CD14-positive monocyte (primary cell): ENCODE results near the gene PLVAP. TPM values are rescaled to one million over a fixed set of nuclear protein-coding genes. Genes with fewer than 3 reads are reported as not detected.
A peak's percentile ranks its signal among the peaks of the same experiment; 100 is the strongest.

Experiments
- DNase-seq, 3 donors: peaks; one replicate each; pipeline ENCODE4 v3.0.0-alpha.2; 2011 to 2022
- H2AFZ ChIP-seq: 2 replicates; pipeline ENCODE4 v1.6.0; 2012; ENCODE audit warnings: mild to moderate bottlenecking, low read depth, low read length, inconsistent platforms; ENCODE audit not compliant: insufficient read depth, poor library complexity, severe bottlenecking
- H3K27ac ChIP-seq, 2 donors: 1 replicate in 1 of 2; 2 replicates in 1 of 2; pipeline ENCODE4 v1.5.1; 2012 to 2013; ENCODE audit warnings: low read length in 2 of 2, control low read depth in 1 of 2, inconsistent platforms in 1 of 2, low read depth in 1 of 2, mild to moderate bottlenecking in 1 of 2
- H3K27me3 ChIP-seq, 2 donors: one replicate each; pipeline versions ENCODE4 v1.6.0 to v1.6.1; 2011 to 2013; ENCODE audit warnings: low read length in 2 of 2; ENCODE audit not compliant: control insufficient read depth in 2 of 2, insufficient read depth in 2 of 2
- H3K36me3 ChIP-seq, 2 donors: replicated peaks in 1 of 2; 1 replicate in 1 of 2; 2 replicates in 1 of 2; pipeline versions ENCODE4 v1.5.1 to v1.6.1; 2012 to 2013; ENCODE audit warnings: low read length in 2 of 2, control low read depth in 1 of 2, inconsistent platforms in 1 of 2, mild to moderate bottlenecking in 1 of 2; ENCODE audit not compliant: insufficient read depth in 2 of 2, control insufficient read depth in 1 of 2
- H3K4me1 ChIP-seq, 2 donors: 1 replicate in 1 of 2; 2 replicates in 1 of 2; pipeline versions ENCODE4 v1.5.1 to v1.6.1; 2012 to 2013; ENCODE audit warnings: low read length in 2 of 2, control low read depth in 1 of 2, inconsistent platforms in 1 of 2, mild to moderate bottlenecking in 1 of 2, moderate library complexity in 1 of 2; ENCODE audit not compliant: insufficient read depth in 2 of 2, control insufficient read depth in 1 of 2
- H3K4me2 ChIP-seq: replicated peaks from 2 replicates; pipeline ENCODE3; 2012; ENCODE audit warnings: low read length, moderate library complexity, mild to moderate bottlenecking; ENCODE audit not compliant: poor library complexity, severe bottlenecking; ENCODE audit errors: extremely low read depth
- H3K4me3 ChIP-seq, 3 experiments: fragments of 200-600 bp in 1 of 3; sonication (generic) in 1 of 3; replicated peaks in 1 of 3; 1 replicate in 2 of 3; 2 replicates in 1 of 3; pipeline ENCODE4 v1.5.1; 2011 to 2013; ENCODE audit warnings: low read length in 3 of 3, mild to moderate bottlenecking in 3 of 3, control low read depth in 2 of 3, low read depth in 2 of 3, inconsistent platforms in 1 of 3, moderate library complexity in 1 of 3
- H3K79me2 ChIP-seq: 2 replicates; pipeline ENCODE4 v1.6.0; 2012; ENCODE audit warnings: mild to moderate bottlenecking, control low read depth, inconsistent platforms, low read length, moderate library complexity; ENCODE audit not compliant: insufficient read depth
- H3K9ac ChIP-seq: 2 replicates; pipeline ENCODE4 v1.6.0; 2017; ENCODE audit warnings: low read length, mild to moderate bottlenecking; ENCODE audit not compliant: insufficient read depth, poor library complexity, severe bottlenecking
- H3K9me3 ChIP-seq, 2 donors: replicated peaks in 1 of 2; 1 replicate in 1 of 2; 2 replicates in 1 of 2; pipeline versions ENCODE4 v1.5.1 to v1.6.1; 2012 to 2013; ENCODE audit warnings: low read length in 2 of 2, control low read depth in 1 of 2; ENCODE audit not compliant: control insufficient read depth in 1 of 2, insufficient read depth in 1 of 2
- H4K20me1 ChIP-seq: 2 replicates; pipeline ENCODE4 v1.6.0; 2012; ENCODE audit warnings: mild to moderate bottlenecking, low read length, control low read depth, moderate library complexity; ENCODE audit not compliant: insufficient read depth
- H3K27ac Mint-ChIP-seq, 7 donors: one replicate each; pipeline ENCODE4 v1.8.0; 2020; ENCODE audit warnings: mild to moderate bottlenecking in 7 of 7, mixed read lengths in 7 of 7, moderate library complexity in 6 of 7, inconsistent platforms in 2 of 7
- H3K27me3 Mint-ChIP-seq, 3 donors: one replicate each; pipeline ENCODE4 v1.8.0; 2021 to 2022; ENCODE audit warnings: low read depth in 3 of 3, mild to moderate bottlenecking in 3 of 3, mixed read lengths in 3 of 3, moderate library complexity in 3 of 3, inconsistent platforms in 1 of 3
- H3K36me3 Mint-ChIP-seq, 2 donors: one replicate each; pipeline ENCODE4 v1.8.0; 2020; ENCODE audit warnings: mixed read lengths in 2 of 2, inconsistent platforms in 1 of 2, mild to moderate bottlenecking in 1 of 2
- H3K4me1 Mint-ChIP-seq: one replicate; pipeline ENCODE4 v1.8.0; 2020; ENCODE audit warnings: mild to moderate bottlenecking, mixed read lengths
- H3K4me3 Mint-ChIP-seq, 2 donors: one replicate each; pipeline ENCODE4 v1.8.0; 2020; ENCODE audit warnings: mild to moderate bottlenecking in 2 of 2, mixed read lengths in 2 of 2, moderate library complexity in 1 of 2
- H3K9me3 Mint-ChIP-seq, 7 donors: one replicate each; pipeline ENCODE4 v1.8.0; 2020 to 2022; ENCODE audit warnings: mixed read lengths in 7 of 7, mild to moderate bottlenecking in 6 of 7, moderate library complexity in 6 of 7, inconsistent platforms in 2 of 7
- WGBS: methylation state at CpG from one replicate; pipeline ENCODE4 v1.1.5; 2013; ENCODE audit warnings: missing lambda C conversion rate; ENCODE audit not compliant: insufficient coverage; 5-methylcytosine and 5-hydroxymethylcytosine counted together
- intact Hi-C, 2 donors: fragments of 100-400 bp; cut with micrococcal nuclease; formaldehyde crosslinking; loops; one replicate each; pipeline versions ENCODE4 v1.15.0 to v1.15.1; 2023
- polyA plus RNA-seq, 3 donors: library from polyadenylated mRNA; depleted of rRNA in 1 of 3; unstranded in 2 of 3; stranded (reverse) in 1 of 3; fragments of 300-500 nt in 2 of 3; fragments of >200 nt in 1 of 3; fragmentation: Illumina TruSeq in 2 of 3; gene quantifications; 1 replicate in 2 of 3; 2 replicates in 1 of 3; pipeline ENCODE4 v1.2.3, GENCODE V29; 2012 to 2021
- TF ChIP-seq, protein P1 (sequence below): fragments of 200-600 bp; IDR thresholded peaks from one replicate; pipeline ENCODE4 v1.8.0; 2022; ENCODE audit warnings: antibody characterized with exemption, mild to moderate bottlenecking

The PLVAP gene
- polyA plus RNA-seq, 3 donors = 0.08 to 0.81 TPM; not detected in 1

DNA sequence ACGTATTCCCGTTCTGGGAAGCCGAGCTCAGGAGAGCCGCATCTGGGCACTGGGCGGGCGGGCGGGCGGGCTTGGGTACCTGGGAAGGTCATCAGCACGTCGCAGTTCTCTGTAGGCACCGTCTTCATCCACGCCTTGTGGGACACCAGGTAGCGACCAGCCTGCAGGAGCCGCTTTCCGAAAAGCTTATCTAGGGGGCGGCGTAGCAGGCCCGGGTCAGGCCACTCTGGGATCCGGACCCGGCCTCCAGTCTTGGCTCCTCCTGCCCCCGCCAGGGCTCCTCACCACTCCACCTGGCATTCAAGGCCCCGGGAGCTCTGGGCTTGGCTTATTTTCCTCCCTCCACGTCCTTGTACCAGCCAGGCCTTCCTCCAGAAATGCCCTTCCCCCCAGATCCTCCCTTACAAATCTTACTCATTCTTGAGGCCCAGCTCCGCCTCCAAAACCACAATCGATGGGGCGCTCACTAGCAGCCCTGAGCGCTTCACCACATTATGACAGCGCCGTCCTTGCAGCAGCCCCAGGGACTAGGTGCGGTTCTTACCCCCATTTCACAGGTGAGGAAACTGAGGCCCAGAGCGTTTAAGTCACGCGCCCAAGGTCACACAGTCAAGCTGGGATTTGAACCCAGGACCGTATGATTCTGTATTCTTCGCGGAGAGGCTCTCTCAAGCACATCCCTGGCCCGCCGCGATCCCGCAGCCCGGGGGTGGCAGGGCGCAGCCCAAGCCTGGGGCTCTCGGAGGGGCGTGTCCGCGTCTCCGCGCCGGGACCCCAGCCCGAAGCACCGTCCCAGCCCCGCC lies 43.3 kb downstream of the PLVAP start:
- peak overlapping the region; percentile 45 to 89 (median 82) for H3K27ac Mint-ChIP-seq
- peaks cover 19 to 26% (median 20%) of the 10 kb centered on the region in 3 donors for H3K27me3 Mint-ChIP-seq
- Histone ChIP-seq H4K20me1 (peaks cover 23% of the 10 kb centered on the region), H3K27ac (peak overlapping the region in 1 of 2 donors; percentile 65), H3K9ac (peak overlapping the region; percentile 72), H3K27me3 (peaks cover 10 to 20% of the 10 kb centered on the region in 2 donors), H3K9me3 (peaks cover 0 to 12% of the 10 kb centered on the region in 2 donors), H2AFZ (peak overlapping the region; percentile 96), H3K4me2 (peak overlapping the region; percentile 98), H3K4me3 (peak overlapping the region; percentile 49 to 93 (median 69)), H3K4me1 (peaks cover 50 to 66% of the 10 kb centered on the region in 2 donors), H3K79me2 (peaks cover 16% of the 10 kb centered on the region), H3K36me3 (peaks cover 0 to 3% of the 10 kb centered on the region in 2 donors)
- H3K36me3 Mint-ChIP-seq = peaks cover 22 to 31% of the 10 kb centered on the region in 2 donors
- peaks cover 0 to 13% (median 8%) of the 10 kb centered on the region in 7 donors for H3K9me3 Mint-ChIP-seq
- peaks cover 42% of the 10 kb centered on the region for H3K4me1 Mint-ChIP-seq
- TF ChIP-seq, protein P1, sequence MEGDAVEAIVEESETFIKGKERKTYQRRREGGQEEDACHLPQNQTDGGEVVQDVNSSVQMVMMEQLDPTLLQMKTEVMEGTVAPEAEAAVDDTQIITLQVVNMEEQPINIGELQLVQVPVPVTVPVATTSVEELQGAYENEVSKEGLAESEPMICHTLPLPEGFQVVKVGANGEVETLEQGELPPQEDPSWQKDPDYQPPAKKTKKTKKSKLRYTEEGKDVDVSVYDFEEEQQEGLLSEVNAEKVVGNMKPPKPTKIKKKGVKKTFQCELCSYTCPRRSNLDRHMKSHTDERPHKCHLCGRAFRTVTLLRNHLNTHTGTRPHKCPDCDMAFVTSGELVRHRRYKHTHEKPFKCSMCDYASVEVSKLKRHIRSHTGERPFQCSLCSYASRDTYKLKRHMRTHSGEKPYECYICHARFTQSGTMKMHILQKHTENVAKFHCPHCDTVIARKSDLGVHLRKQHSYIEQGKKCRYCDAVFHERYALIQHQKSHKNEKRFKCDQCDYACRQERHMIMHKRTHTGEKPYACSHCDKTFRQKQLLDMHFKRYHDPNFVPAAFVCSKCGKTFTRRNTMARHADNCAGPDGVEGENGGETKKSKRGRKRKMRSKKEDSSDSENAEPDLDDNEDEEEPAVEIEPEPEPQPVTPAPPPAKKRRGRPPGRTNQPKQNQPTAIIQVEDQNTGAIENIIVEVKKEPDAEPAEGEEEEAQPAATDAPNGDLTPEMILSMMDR = no peak
- intact Hi-C loops = no loop called here
- peak overlapping the region; percentile 84 to 90 for H3K4me3 Mint-ChIP-seq
- peak; percentile 69 to 79 (median 77) for DNase-seq
- 36% methylated on average over 52 of the region's 52 CpGs for WGBS

DNA sequence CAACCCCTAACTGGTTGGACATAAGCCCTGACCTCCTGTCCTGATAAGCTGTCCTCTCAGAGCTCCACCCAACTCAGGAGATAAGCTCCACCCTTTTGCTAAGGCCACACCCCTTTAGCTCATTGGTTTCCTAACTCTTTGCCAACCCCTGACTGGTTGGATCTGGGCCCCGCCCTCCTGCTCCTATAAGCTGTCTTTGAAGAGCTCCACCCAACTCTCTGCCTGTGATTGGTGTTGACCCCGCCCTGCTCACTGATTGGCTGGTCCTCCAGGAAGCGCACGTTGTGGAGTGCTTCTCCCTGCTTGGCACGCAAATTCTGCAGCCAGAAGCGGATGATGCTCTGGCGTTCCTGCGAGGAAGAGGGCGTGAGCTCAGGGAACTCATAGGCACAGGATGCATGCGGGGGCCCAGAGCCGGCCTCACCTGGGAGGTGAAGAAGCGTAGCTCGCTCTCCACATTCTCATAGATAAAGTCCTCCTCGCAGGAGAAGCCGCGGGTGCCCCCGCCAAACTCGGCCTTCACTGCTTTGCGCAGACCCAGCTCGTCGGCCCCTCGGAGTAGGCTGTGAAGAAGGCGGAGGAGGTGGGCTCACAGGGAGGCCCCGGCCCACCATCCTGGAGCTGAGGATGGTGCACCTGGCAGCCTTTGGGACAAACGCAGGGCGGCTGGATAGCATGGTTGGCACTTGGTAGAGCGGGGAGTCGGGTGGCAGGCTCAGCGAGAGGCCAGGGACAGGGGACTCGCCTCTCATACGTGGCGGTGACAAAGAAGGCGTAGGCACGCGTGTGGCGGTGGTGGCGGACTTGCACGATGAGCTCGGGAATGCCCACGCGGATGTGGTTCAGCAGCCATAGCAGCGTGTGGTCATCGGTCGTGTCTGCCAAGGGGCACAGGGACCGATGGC lies 44.2 kb downstream of the PLVAP start:
- Histone ChIP-seq H3K79me2 (peaks cover 13% of the 10 kb centered on the region), H3K27me3 (peaks cover 11 to 23% of the 10 kb centered on the region in 2 donors), H3K9ac (no peak overlapping the region), H3K36me3 (peaks cover 0 to 3% of the 10 kb centered on the region in 2 donors), H3K4me2 (no peak overlapping the region), H3K9me3 (peaks cover 0 to 12% of the 10 kb centered on the region in 2 donors), H3K27ac (no peak overlapping the region), H2AFZ (no peak overlapping the region), H3K4me3 (no peak overlapping the region), H3K4me1 (peaks cover 51 to 66% of the 10 kb centered on the region in 2 donors), H4K20me1 (peaks cover 23% of the 10 kb centered on the region)
- peaks cover 22 to 33% (median 23%) of the 10 kb centered on the region in 3 donors for H3K27me3 Mint-ChIP-seq
- H3K36me3 Mint-ChIP-seq = peaks cover 22 to 31% of the 10 kb centered on the region in 2 donors
- peaks cover 42% of the 10 kb centered on the region for H3K4me1 Mint-ChIP-seq
- intact Hi-C loops = no loop called here
- H3K9me3 Mint-ChIP-seq = peaks cover 0 to 13% (median 8%) of the 10 kb centered on the region in 7 donors
- H3K27ac Mint-ChIP-seq = no peak overlapping the region
- no peak overlapping the region for H3K4me3 Mint-ChIP-seq
- 97% methylated on average over 40 of the region's 45 CpGs for WGBS
- DNase-seq = peak; percentile 43 to 59 (median 47)
- TF ChIP-seq, protein P1 = no peak
